Activated naive CD8-positive, alpha-beta T cell treated with anti-CD3 and anti-CD28 coated beads for 36 hours (primary cell): ENCODE data around the gene CPED1. TPM values are rescaled to one million over a fixed set of nuclear protein-coding genes. Genes with fewer than 3 reads are reported as not detected.
"Not testable (repeated sequence)": the region's sequence is repeated elsewhere in the genome, so short reads cannot be mapped to it uniquely, and the experiment has no call there.

ENCODE experiments used
- DNase-seq: peaks from one replicate; pipeline ENCODE4 v3.0.0; 2021
- H3K27ac Mint-ChIP-seq: one replicate; pipeline ENCODE4 v1.8.0; 2022; ENCODE audit warnings: mild to moderate bottlenecking, moderate library complexity, mixed read lengths
- H3K27me3 Mint-ChIP-seq: one replicate; pipeline ENCODE4 v1.8.0; 2022; ENCODE audit warnings: mild to moderate bottlenecking, mixed read lengths
- H3K36me3 Mint-ChIP-seq: one replicate; pipeline ENCODE4 v1.8.0; 2021; ENCODE audit warnings: mild to moderate bottlenecking, mixed read lengths
- H3K4me1 Mint-ChIP-seq: one replicate; pipeline ENCODE4 v1.8.0; 2021; ENCODE audit warnings: mixed read lengths
- H3K4me3 Mint-ChIP-seq: one replicate; pipeline ENCODE4 v1.8.0; 2022; ENCODE audit warnings: mild to moderate bottlenecking, moderate library complexity, mixed read lengths
- H3K9me3 Mint-ChIP-seq: one replicate; pipeline ENCODE4 v1.8.0; 2022; ENCODE audit warnings: mixed read lengths
- total RNA-seq, 2 experiments: library from RNA; stranded (reverse); gene quantifications; one replicate each; pipeline ENCODE4 v1.2.3, GENCODE V29; 2021

Gene CPED1
- total RNA-seq, 2 experiments from 2014 or later, result not detected

GRCh38 chr7:121172484-121172883 lies 184.0 kb downstream of the CPED1 start:
- Mint-ChIP-seq H3K4me1 (no peaks in the 10 kb centered on the region), H3K9me3 (no peaks in the 10 kb centered on the region), H3K27ac (no peak overlapping the region), H3K27me3 (peaks cover 20% of the 10 kb centered on the region), H3K36me3 (no peaks in the 10 kb centered on the region), H3K4me3 (no peak overlapping the region)
- no peak for DNase-seq

- Mint-ChIP-seq H3K27me3 (peaks cover 33% of the 10 kb centered on the region), H3K4me1 (peaks cover 4% of the 10 kb centered on the region), H3K9me3 (no peaks in the 10 kb centered on the region), H3K27ac (no peak overlapping the region), H3K4me3 (no peak overlapping the region), H3K36me3 (no peaks in the 10 kb centered on the region)
- no peak for DNase-seq
These were observed 187.3 kb downstream of the CPED1 start for GRCh38 chr7:121175826-121176225.

- Mint-ChIP-seq H3K4me1 (peaks cover 4% of the 10 kb centered on the region), H3K27ac (no peak overlapping the region), H3K4me3 (no peak overlapping the region), H3K27me3 (peaks cover 34% of the 10 kb centered on the region), H3K9me3 (no peaks in the 10 kb centered on the region), H3K36me3 (no peaks in the 10 kb centered on the region)
- DNase-seq, result no peak
These were observed 189.9 kb downstream of the CPED1 start for GRCh38 chr7:121178452-121178851.

DNA sequence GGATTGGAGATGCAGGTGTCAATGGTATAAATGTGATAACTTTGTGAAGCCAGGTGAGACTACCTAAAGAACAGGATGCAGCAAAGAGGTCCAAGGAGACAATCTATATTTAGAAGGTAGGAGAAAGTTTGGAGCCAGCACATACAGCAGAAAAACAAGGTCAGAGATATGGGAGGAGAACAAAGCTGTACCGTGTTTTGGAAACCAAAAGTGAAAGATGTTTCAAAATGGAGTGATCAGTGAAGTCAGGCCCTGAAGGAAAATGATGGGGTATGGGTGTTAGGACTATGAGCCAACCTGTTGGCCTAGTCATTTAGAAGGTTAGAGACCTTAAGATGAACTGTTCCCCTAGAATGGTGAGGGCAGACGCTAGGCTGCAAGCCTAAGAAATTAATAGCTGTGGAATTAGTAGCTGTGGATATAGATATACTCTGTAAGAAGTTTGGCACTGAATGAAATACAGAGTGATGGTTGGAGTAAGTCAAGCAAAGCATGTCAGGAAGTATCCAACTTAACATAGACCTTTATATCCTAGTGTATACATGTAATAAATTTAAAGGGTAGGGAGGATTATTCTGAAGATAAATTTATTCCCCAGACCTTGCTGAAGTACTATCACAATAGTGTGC lies 190.5 kb downstream of the CPED1 start:
- Mint-ChIP-seq H3K27me3 (peaks cover 36% of the 10 kb centered on the region), H3K27ac (peak overlapping the region; percentile 13), H3K36me3 (no peaks in the 10 kb centered on the region), H3K4me3 (no peak overlapping the region), H3K9me3 (no peaks in the 10 kb centered on the region), H3K4me1 (peaks cover 4% of the 10 kb centered on the region)
- DNase-seq, result no peak

DNA sequence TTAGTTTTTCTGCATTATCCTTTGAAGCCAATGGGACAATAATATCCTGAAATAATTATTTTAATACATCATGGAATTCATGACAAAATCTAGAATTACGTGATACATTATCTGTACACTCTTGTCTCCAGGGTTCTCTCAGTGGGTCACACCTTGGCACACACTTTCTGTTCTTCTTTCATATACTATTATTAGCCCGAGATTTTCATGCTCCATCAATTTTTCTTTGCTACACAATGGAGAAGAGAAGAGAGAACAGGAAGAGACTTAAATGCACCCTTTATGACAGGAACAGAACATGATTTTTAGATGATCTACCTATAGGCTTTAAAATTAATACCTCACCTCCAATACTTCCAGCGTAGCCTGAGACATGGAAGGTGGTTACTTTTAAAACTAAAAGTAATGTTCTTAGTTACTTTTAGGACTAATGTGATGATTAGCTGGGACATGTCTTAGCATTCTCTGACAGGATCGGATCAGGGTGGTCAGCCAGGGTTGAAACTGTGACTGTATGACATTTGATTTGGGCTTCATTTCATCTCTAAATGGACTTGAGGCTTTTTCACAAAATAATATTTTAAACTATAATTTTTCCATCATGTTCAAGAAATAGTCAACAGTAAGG lies 192.0 kb downstream of the CPED1 start:
- H3K36me3 Mint-ChIP-seq, result no peaks in the 10 kb centered on the region
- no peak for DNase-seq
- peaks cover 4% of the 10 kb centered on the region for H3K4me1 Mint-ChIP-seq
- H3K27me3 Mint-ChIP-seq, result peaks cover 22% of the 10 kb centered on the region
- H3K9me3 Mint-ChIP-seq, result no peaks in the 10 kb centered on the region
- no peak overlapping the region for H3K4me3 Mint-ChIP-seq
- peak overlapping the region; percentile 46 for H3K27ac Mint-ChIP-seq

DNA sequence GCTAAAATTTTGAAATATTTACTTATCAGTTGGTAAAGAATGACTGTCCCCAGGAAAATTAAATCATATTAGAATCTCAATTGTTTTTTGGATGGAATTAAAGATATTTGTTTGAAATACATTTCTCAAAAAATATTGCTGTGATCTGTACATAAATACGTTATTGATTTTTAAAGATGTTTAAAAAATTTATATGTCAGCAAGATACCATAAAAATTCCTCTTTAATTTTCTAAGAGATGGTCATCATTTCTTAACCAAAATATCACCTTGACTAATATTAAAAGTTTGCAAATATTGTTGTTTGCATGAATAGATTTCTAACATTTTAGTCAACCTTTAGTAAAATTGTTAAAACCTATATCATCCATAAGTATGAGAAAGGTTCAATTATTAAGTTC lies 192.8 kb downstream of the CPED1 start:
- Mint-ChIP-seq H3K27ac (no peak overlapping the region), H3K4me3 (no peak overlapping the region), H3K36me3 (no peaks in the 10 kb centered on the region), H3K4me1 (peaks cover 4% of the 10 kb centered on the region), H3K27me3 (peaks cover 18% of the 10 kb centered on the region), H3K9me3 (no peaks in the 10 kb centered on the region)
- DNase-seq, result no peak

DNA sequence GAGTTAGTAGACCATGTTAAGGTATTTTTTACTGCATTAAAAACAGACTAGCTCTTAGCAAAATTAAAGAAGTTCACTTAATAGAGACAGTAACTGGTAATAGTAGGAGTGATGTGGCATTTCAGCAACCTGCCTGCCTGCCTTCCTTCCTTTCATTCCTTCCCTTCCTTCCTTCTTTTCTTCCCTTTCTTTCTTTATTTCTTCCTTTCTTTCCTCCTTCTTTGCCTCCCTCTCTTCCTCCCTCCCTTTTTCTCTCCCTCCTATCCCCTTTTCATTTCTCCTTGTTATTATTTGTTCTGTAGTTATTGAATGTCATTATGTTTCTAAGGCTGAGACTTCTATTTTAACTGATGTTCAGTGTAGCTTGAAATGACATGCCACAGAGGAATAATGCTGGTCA lies 193.8 kb downstream of the CPED1 start:
- DNase-seq, result no peak
- no peak overlapping the region for H3K4me3 Mint-ChIP-seq
- H3K27ac Mint-ChIP-seq, result no peak overlapping the region
- H3K9me3 Mint-ChIP-seq, result no peaks in the 10 kb centered on the region
- no peaks in the 10 kb centered on the region for H3K36me3 Mint-ChIP-seq
- H3K27me3 Mint-ChIP-seq, result peaks cover 21% of the 10 kb centered on the region
- H3K4me1 Mint-ChIP-seq, result peaks cover 4% of the 10 kb centered on the region

DNA sequence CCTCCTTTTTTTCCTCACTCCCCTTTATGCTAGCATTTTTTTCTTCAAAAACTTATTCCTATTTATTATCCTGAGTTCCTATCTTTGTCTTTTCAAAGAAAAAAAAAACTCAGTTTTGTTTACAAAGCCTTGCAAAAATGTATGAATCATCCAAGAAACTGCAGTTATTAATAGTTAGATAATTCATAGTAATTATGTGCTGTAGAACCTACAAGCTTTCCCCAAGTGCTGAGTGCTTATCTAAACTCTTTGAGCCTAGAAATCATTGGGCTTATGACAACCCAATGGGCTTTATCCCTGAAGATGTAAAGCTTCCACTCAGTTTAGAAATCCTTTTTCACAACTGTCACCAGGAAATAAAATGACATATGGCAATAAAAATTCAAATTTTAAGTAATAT lies 194.4 kb downstream of the CPED1 start:
- no peak overlapping the region for H3K27ac Mint-ChIP-seq
- no peaks in the 10 kb centered on the region for H3K36me3 Mint-ChIP-seq
- H3K9me3 Mint-ChIP-seq, result no peaks in the 10 kb centered on the region
- DNase-seq, result no peak
- peaks cover 4% of the 10 kb centered on the region for H3K4me1 Mint-ChIP-seq
- no peak overlapping the region for H3K4me3 Mint-ChIP-seq
- peaks cover 21% of the 10 kb centered on the region for H3K27me3 Mint-ChIP-seq

GRCh38 chr7:121183883-121184282 lies 195.4 kb downstream of the CPED1 start:
- DNase-seq, H3K4me3 Mint-ChIP-seq, H3K27ac Mint-ChIP-seq, H3K4me1 Mint-ChIP-seq, H3K36me3 Mint-ChIP-seq, H3K9me3 Mint-ChIP-seq: not testable (repeated sequence)
- H3K27me3 Mint-ChIP-seq, result peaks cover 14% of the 10 kb centered on the region

GRCh38 chr7:121186746-121187145 lies 198.2 kb downstream of the CPED1 start:
- Mint-ChIP-seq H3K4me1 (no peaks in the 10 kb centered on the region), H3K27me3 (peaks cover 9% of the 10 kb centered on the region), H3K9me3 (no peaks in the 10 kb centered on the region), H3K27ac (no peak overlapping the region), H3K36me3 (no peaks in the 10 kb centered on the region), H3K4me3 (no peak overlapping the region)
- DNase-seq, result no peak

GRCh38 chr7:121187222-121187621 lies 198.7 kb downstream of the CPED1 start:
- no peak overlapping the region for H3K27ac Mint-ChIP-seq
- no peak for DNase-seq
- H3K4me1 Mint-ChIP-seq, result no peaks in the 10 kb centered on the region
- no peaks in the 10 kb centered on the region for H3K36me3 Mint-ChIP-seq
- H3K9me3 Mint-ChIP-seq, result no peaks in the 10 kb centered on the region
- peaks cover 9% of the 10 kb centered on the region for H3K27me3 Mint-ChIP-seq
- no peak overlapping the region for H3K4me3 Mint-ChIP-seq

GRCh38 chr7:121187676-121188075 lies 199.2 kb downstream of the CPED1 start:
- H3K27me3 Mint-ChIP-seq, result peaks cover 9% of the 10 kb centered on the region
- no peaks in the 10 kb centered on the region for H3K4me1 Mint-ChIP-seq
- no peaks in the 10 kb centered on the region for H3K9me3 Mint-ChIP-seq
- H3K36me3 Mint-ChIP-seq, result no peaks in the 10 kb centered on the region
- H3K4me3 Mint-ChIP-seq, result no peak overlapping the region
- no peak overlapping the region for H3K27ac Mint-ChIP-seq
- DNase-seq, result no peak

DNA sequence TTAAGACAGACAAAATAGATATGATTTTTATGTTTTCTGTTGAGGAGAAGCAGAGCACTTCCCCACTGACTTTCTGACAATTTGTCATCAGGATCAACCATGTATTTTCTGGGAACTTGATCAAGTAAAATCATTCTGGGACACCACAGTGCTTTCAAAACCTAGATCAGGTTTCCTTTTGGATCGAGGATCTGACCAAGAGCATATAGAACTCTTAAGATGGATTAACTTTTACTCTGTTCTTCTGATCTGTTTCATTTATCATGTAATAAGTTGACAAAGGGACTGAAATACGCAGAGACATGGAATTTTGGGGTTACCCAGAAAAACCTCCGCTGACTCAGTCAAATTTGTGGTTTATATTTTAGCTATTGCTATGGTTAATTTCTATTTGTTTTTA lies 204.3 kb downstream of the CPED1 start:
- Mint-ChIP-seq H3K4me1 (no peaks in the 10 kb centered on the region), H3K36me3 (no peaks in the 10 kb centered on the region), H3K27ac (no peak overlapping the region), H3K4me3 (no peak overlapping the region), H3K9me3 (no peaks in the 10 kb centered on the region), H3K27me3 (no peaks in the 10 kb centered on the region)
- no peak for DNase-seq

DNA sequence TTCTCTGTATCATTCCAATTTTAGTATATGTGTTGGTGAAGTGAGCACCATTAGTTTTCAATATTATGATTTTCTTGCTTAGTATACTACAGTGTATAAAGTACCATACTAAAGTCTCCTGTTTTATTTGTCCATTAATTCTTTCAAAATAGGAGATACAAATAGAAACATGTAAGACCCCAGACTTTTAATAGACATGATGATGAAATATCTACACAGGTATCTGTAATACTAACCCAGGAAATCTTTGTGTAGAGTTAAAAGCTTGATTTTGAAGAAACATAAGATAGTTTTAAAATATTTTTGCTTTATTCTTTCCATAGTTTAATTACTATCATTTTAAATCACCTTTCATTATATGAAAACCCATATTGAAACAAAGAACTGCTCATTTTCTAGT lies 206.5 kb downstream of the CPED1 start:
- no peaks in the 10 kb centered on the region for H3K4me1 Mint-ChIP-seq
- H3K27me3 Mint-ChIP-seq, result no peaks in the 10 kb centered on the region
- no peak for DNase-seq

DNA sequence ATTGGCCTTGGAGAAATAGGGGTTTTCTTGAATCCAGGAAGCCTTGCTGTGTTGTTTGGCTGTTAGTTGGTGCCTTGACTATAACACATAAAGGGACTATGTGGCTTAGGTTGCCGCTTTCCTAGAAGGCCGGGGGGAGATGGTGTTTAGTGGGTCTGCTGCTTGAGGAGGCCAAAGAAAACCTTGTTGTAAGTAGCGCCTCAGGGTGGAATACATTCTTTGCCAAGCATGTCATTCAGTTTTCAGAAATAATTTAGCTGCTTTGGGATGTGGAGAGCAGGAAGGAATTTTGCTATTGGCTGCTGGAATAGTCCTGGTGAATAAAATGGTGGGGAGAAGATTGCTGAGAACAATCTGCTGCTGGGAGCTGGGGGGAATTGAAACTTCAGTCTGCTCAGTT lies 207.4 kb downstream of the CPED1 start:
- no peaks in the 10 kb centered on the region for H3K27me3 Mint-ChIP-seq
- DNase-seq, result no peak
- no peaks in the 10 kb centered on the region for H3K4me1 Mint-ChIP-seq
- H3K9me3 Mint-ChIP-seq, result no peaks in the 10 kb centered on the region
- no peak overlapping the region for H3K27ac Mint-ChIP-seq
- H3K36me3 Mint-ChIP-seq, result no peaks in the 10 kb centered on the region
- H3K4me3 Mint-ChIP-seq, result no peak overlapping the region

More for the DNA sequence above, 206.5 kb downstream of the CPED1 start:
- no peaks in the 10 kb centered on the region for H3K9me3 Mint-ChIP-seq
- H3K27ac Mint-ChIP-seq, result no peak overlapping the region
- H3K4me3 Mint-ChIP-seq, result no peak overlapping the region
- no peaks in the 10 kb centered on the region for H3K36me3 Mint-ChIP-seq

- Mint-ChIP-seq H3K36me3 (no peaks in the 10 kb centered on the region), H3K4me1 (no peaks in the 10 kb centered on the region), H3K27me3 (no peaks in the 10 kb centered on the region), H3K9me3 (no peaks in the 10 kb centered on the region), H3K27ac (no peak overlapping the region), H3K4me3 (no peak overlapping the region)
- DNase-seq, result no peak
These were observed 207.8 kb downstream of the CPED1 start for GRCh38 chr7:121196286-121196685.
